WTC11 (cell line): ENCODE data around the gene ADAM19.

Experiments
- CREM ChIP-seq: sonication (generic); formaldehyde crosslinking; IDR thresholded peaks from 2 replicates; pipeline ENCODE4 v1.8.1; 2022; ENCODE audit warnings: mild to moderate bottlenecking, missing genetic modification reagents, moderate library complexity
- GABPB1 ChIP-seq: sonication (generic); formaldehyde crosslinking; IDR thresholded peaks from 2 replicates; pipeline ENCODE4 v1.8.1; 2023; ENCODE audit warnings: mild to moderate bottlenecking, missing genetic modification reagents
- TP53 ChIP-seq: sonication (generic); formaldehyde crosslinking; IDR thresholded peaks from 2 replicates; pipeline ENCODE4 v1.8.1; 2023; ENCODE audit warnings: mild to moderate bottlenecking, missing genetic modification reagents
- USF2 ChIP-seq: sonication (generic); formaldehyde crosslinking; IDR thresholded peaks from 2 replicates; pipeline ENCODE4 v1.8.1; 2023; ENCODE audit warnings: mild to moderate bottlenecking, missing genetic modification reagents, moderate library complexity
- ZNF232 ChIP-seq: sonication (generic); formaldehyde crosslinking; IDR thresholded peaks from 2 replicates; pipeline ENCODE4 v1.8.0; 2022; ENCODE audit warnings: mild to moderate bottlenecking, missing genetic modification reagents
- TF ChIP-seq, protein P1 (sequence below): fragments of 200-600 bp; IDR thresholded peaks from 2 replicates; pipeline ENCODE4 v1.8.0; 2022; ENCODE audit warnings: antibody characterized with exemption

DNA sequence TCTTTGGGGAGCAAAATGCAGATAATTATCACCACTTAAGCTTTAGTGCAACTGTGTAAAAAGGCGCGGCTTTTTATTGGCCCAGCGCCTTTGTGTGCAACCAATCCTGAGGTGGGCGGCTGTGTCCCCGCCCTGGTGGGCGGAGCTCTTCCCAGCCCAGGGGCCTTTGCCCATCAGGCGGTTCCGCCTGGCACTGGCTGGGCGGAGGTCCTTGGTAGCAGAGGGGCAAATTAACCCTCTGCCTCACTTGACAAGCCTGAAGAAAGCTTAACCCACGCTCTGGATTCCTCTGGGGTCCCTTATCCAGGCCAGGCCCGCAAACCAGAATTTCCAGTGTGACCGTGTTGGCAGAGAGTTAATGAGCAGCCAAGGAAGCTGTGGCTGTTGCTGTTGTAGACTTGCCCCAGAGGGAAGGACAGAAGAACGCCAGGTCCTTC, 128.4 kb downstream of the ADAM19 start:
- TF ChIP-seq, protein P1, sequence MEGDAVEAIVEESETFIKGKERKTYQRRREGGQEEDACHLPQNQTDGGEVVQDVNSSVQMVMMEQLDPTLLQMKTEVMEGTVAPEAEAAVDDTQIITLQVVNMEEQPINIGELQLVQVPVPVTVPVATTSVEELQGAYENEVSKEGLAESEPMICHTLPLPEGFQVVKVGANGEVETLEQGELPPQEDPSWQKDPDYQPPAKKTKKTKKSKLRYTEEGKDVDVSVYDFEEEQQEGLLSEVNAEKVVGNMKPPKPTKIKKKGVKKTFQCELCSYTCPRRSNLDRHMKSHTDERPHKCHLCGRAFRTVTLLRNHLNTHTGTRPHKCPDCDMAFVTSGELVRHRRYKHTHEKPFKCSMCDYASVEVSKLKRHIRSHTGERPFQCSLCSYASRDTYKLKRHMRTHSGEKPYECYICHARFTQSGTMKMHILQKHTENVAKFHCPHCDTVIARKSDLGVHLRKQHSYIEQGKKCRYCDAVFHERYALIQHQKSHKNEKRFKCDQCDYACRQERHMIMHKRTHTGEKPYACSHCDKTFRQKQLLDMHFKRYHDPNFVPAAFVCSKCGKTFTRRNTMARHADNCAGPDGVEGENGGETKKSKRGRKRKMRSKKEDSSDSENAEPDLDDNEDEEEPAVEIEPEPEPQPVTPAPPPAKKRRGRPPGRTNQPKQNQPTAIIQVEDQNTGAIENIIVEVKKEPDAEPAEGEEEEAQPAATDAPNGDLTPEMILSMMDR = no peak
- TF ChIP-seq TP53 (CRISPR knock-in tag) = no peak
- TF ChIP-seq CREM = no peak
- TF ChIP-seq GABPB1 = no peak
- no peak for TF ChIP-seq ZNF232
- TF ChIP-seq USF2 = no peak
